ENCODE measurements around the gene SPRN.

The SPRN gene

GRCh38 chr10:133454204-133454893 is 29.9 kb upstream of the SPRN start:
- H3K4me3 ChIP-seq (ENCODE audit: low read depth, low read length) = peak overlapping the region; percentile 6
- no peak for TF ChIP-seq POLR2A (IDR thresholded peaks at IDR 0.05; ENCODE audit: extremely low read depth, insufficient read length)
- TF ChIP-seq MYC (IDR thresholded peaks at IDR 0.05; ENCODE audit: low read depth, low read length) = no peak
- TF ChIP-seq, protein P1, sequence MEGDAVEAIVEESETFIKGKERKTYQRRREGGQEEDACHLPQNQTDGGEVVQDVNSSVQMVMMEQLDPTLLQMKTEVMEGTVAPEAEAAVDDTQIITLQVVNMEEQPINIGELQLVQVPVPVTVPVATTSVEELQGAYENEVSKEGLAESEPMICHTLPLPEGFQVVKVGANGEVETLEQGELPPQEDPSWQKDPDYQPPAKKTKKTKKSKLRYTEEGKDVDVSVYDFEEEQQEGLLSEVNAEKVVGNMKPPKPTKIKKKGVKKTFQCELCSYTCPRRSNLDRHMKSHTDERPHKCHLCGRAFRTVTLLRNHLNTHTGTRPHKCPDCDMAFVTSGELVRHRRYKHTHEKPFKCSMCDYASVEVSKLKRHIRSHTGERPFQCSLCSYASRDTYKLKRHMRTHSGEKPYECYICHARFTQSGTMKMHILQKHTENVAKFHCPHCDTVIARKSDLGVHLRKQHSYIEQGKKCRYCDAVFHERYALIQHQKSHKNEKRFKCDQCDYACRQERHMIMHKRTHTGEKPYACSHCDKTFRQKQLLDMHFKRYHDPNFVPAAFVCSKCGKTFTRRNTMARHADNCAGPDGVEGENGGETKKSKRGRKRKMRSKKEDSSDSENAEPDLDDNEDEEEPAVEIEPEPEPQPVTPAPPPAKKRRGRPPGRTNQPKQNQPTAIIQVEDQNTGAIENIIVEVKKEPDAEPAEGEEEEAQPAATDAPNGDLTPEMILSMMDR (IDR thresholded peaks at IDR 0.05; ENCODE audit: low read depth, low read length) = no peak
- no peak for TF ChIP-seq MAX (IDR thresholded peaks at IDR 0.05; ENCODE audit: low read depth, low read length)
- no peak for DNase-seq (ENCODE audit: low read depth)

DNA sequence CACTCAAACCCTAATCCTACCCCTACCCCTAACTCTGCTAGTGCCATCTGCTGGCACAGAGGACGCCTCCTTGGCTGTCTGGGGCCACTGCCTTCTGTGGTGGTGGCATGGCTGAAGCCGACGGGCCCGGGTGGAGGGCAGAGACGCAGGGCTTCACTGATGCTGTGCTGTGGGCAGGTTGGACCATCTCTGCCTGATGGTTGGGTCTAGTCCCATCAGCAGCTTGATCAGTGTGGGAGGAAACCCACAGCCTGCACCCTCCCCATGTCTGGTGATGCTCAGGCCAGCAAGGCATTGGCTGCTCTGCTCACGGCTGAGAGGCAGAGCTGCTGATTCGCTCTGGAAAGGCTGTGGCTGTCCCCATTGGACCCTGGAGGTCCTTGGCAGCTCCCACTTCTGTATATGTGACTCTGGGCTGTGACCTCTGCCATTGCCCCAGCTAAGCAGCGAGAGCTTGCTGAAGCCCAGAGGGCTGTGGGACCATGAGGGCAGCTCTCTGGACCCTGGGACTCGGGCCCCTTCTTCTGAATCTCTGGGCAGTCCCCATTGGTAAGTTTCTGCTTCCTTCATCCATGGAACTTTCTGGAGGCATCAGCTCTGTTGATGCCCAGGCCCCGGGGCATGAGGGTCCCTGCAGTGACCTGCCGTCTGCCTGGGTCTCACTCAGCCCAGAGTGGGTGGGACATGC is 29.2 kb upstream of the SPRN start, which contains the start of gene SCART1:
SCART1 (plus strand) TSS at position 430 of the 688 bp plus-strand sequence; CDS start at position 483, 53 bp downstream.
- DNase-seq (ENCODE audit: low read depth) = peak; percentile 78

DNA sequence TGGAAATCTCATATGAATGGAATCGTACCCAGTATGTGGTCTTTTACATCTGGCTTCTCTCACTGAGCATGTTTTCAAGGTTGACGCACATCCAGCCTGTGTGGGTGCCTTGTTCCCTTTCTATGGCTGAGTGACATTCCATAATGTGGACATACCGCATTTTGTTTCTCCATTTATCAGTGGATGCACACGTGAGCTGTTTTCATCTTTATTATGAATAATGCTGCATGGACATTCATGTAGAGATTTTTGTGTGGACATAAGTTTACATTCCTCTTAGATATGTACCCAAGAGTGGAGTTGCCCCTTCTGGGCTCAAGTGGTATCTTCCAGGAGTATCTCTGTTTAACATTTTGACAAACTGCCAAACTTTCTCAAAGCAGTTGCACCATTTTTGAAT is 28.0 kb upstream of the SPRN start:
- DNase-seq (ENCODE audit: low read depth) = no peak
- TF ChIP-seq, protein P1 (IDR thresholded peaks at IDR 0.05; ENCODE audit: low read depth, low read length) = no peak
- TF ChIP-seq MAX (IDR thresholded peaks at IDR 0.05; ENCODE audit: low read depth, low read length) (no peak), POLR2A (IDR thresholded peaks at IDR 0.05; ENCODE audit: extremely low read depth, insufficient read length) (no peak), MYC (IDR thresholded peaks at IDR 0.05; ENCODE audit: low read depth, low read length) (no peak)
- H3K4me3 ChIP-seq (ENCODE audit: low read depth, low read length) = no peak overlapping the region

More for the DNA sequence above, 29.2 kb upstream of the SPRN start, which contains the start of gene SCART1:
- H3K4me3 ChIP-seq (ENCODE audit: low read depth, low read length) = peak within 1 kb of the TSS; percentile 6
- no peak for TF ChIP-seq MYC (IDR thresholded peaks at IDR 0.05; ENCODE audit: low read depth, low read length)
- TF ChIP-seq, protein P1 (IDR thresholded peaks at IDR 0.05; ENCODE audit: low read depth, low read length) = peak; percentile 45
- TF ChIP-seq MAX (IDR thresholded peaks at IDR 0.05; ENCODE audit: low read depth, low read length) = 0 out of 2 replicates have a peak, but pooled peaks have one; percentile 4
- peak; percentile 42 for TF ChIP-seq POLR2A (IDR thresholded peaks at IDR 0.05; ENCODE audit: extremely low read depth, insufficient read length)

GRCh38 chr10:133451346-133451745 is 26.9 kb upstream of the SPRN start:
- H3K4me3 ChIP-seq (ENCODE audit: low read depth, low read length) = no peak overlapping the region
- no peak for DNase-seq (ENCODE audit: low read depth)
- TF ChIP-seq POLR2A (IDR thresholded peaks at IDR 0.05; ENCODE audit: extremely low read depth, insufficient read length) (no peak), MAX (IDR thresholded peaks at IDR 0.05; ENCODE audit: low read depth, low read length) (no peak), MYC (IDR thresholded peaks at IDR 0.05; ENCODE audit: low read depth, low read length) (no peak)
- TF ChIP-seq, protein P1 (IDR thresholded peaks at IDR 0.05; ENCODE audit: low read depth, low read length) = no peak

- TF ChIP-seq, protein P1 (IDR thresholded peaks at IDR 0.05; ENCODE audit: low read depth, low read length) = no peak
- DNase-seq (ENCODE audit: low read depth) = no peak
- H3K4me3 ChIP-seq (ENCODE audit: low read depth, low read length) = no peak overlapping the region
Observed at GRCh38 chr10:133448120-133448519, 23.7 kb upstream of the SPRN start.
